GM12878 (cell line): ENCODE measurements around the gene PPP2R2D. TPM values are rescaled to one million over a fixed set of nuclear protein-coding genes. Genes with fewer than 3 reads are reported as not detected.

Experiments
- ATAC-seq: fragments of 200-7000 bp; cut with Tn5 transposase; 3 replicates; pipeline ENCODE4 v1.9.1; 2020; ENCODE audit warnings: mild to moderate bottlenecking, moderate library complexity
- BruUV-seq: library from RNA; stranded (reverse); fragments of 400-500 nt; replicated peaks from 2 replicates; lab custom pipeline; 2021; lab: Mats Ljungman, UMichigan
- CTCF ChIA-PET: fragments of 300-600 bp; sonication (Branson Sonifier 250); formaldehyde crosslinking; extraction: SDS; loops from one replicate; lab custom pipeline; 2021; ENCODE audit warnings: inconsistent platforms; lab: Yijun Ruan, JAX
- POLR2A ChIA-PET: fragments of 350-600 bp; formaldehyde crosslinking; extraction: SDS; loops from one replicate; lab custom pipeline; 2021; ENCODE audit warnings: inconsistent platforms; lab: Charles Lee
- RAD21 ChIA-PET: fragments of 300-600 bp; sonication (Branson Sonifier 250); formaldehyde crosslinking; loops from one replicate; lab custom pipeline; 2023; ENCODE audit warnings: antibody characterized with exemption; ENCODE audit not compliant: unreplicated experiment; lab: Charles Lee
- SMC1A ChIA-PET: fragments of 300-600 bp; sonication (Branson Sonifier 250); formaldehyde crosslinking; loops from one replicate; lab custom pipeline; 2023; ENCODE audit not compliant: unreplicated experiment, uncharacterized antibody; lab: Charles Lee
- DNase-seq: peaks from one replicate; pipeline ENCODE4 v3.0.0-alpha.2; 2011; ENCODE audit warnings: low read depth, low spot score
- FAIRE-seq: peaks from 3 replicates; lab custom pipeline; 2011; peaks lifted over from hg19 to GRCh38; lab: Jason Lieb, UNC
- H2AFZ ChIP-seq: 2 replicates; pipeline ENCODE4 v1.6.0; 2011; ENCODE audit warnings: low read depth, low read length, control low read depth; ENCODE audit not compliant: control insufficient read depth
- H3K27ac ChIP-seq: 2 replicates; pipeline ENCODE4 v1.5.1; 2011; ENCODE audit warnings: control low read depth; ENCODE audit not compliant: control insufficient read depth, insufficient read depth
- H3K27me3 ChIP-seq, 2 experiments: replicated peaks in 1 of 2; 2 replicates each; pipeline versions ENCODE4 v1.6.0 to v1.6.1; 2011; ENCODE audit warnings: low read length in 1 of 2; ENCODE audit not compliant: control insufficient read depth in 2 of 2, insufficient read depth in 2 of 2
- H3K36me3 ChIP-seq, 2 experiments: 2 replicates each; pipeline ENCODE4 v1.5.1; 2011; ENCODE audit warnings: low read length in 1 of 2; ENCODE audit not compliant: control insufficient read depth in 2 of 2, insufficient read depth in 2 of 2
- H3K4me1 ChIP-seq: 2 replicates; pipeline ENCODE4 v1.6.1; 2011; ENCODE audit warnings: mild to moderate bottlenecking, low read length, moderate library complexity, mixed read lengths; ENCODE audit not compliant: control insufficient read depth, insufficient read depth
- H3K4me2 ChIP-seq: 2 replicates; pipeline ENCODE4 v1.6.0; 2011; ENCODE audit warnings: control low read depth; ENCODE audit not compliant: control insufficient read depth, insufficient read depth
- H3K4me3 ChIP-seq: fragments of 200-600 bp; sonication (generic); 2 replicates; pipeline ENCODE4 v1.5.1; 2016
- H3K79me2 ChIP-seq: 2 replicates; pipeline ENCODE4 v1.6.0; 2011; ENCODE audit warnings: low read length; ENCODE audit not compliant: control insufficient read depth, insufficient read depth
- H3K9ac ChIP-seq: 2 replicates; pipeline ENCODE4 v1.8.0; 2011; ENCODE audit warnings: low read length, control low read depth, mixed read lengths; ENCODE audit not compliant: control insufficient read depth, insufficient read depth
- H3K9me3 ChIP-seq: replicated peaks from 3 replicates; pipeline ENCODE4 v1.5.1; 2011; ENCODE audit warnings: mild to moderate bottlenecking, low read length; ENCODE audit not compliant: control insufficient read depth, insufficient read depth
- H4K20me1 ChIP-seq: 2 replicates; pipeline ENCODE4 v1.6.0; 2011; ENCODE audit not compliant: control insufficient read depth, insufficient read depth
- E2F8 ChIP-seq: fragments of 450-650 bp; IDR thresholded peaks from 2 replicates; pipeline ENCODE4 v1.6.1; 2018; ENCODE audit warnings: mild to moderate bottlenecking, low read depth, moderate library complexity; ENCODE audit not compliant: partially characterized antibody
- EGR1 ChIP-seq, 2 experiments: IDR thresholded peaks; 1 replicate in 1 of 2; 2 replicates in 1 of 2; pipeline ENCODE4 v1.6.1; 2011 to 2012; ENCODE audit warnings: low read depth in 2 of 2, low read length in 2 of 2, borderline replicate concordance in 1 of 2, mild to moderate bottlenecking in 1 of 2, moderate library complexity in 1 of 2
- ESRRA ChIP-seq: IDR thresholded peaks from 2 replicates; pipeline ENCODE4 v1.6.1; 2012; ENCODE audit warnings: mild to moderate bottlenecking, low read length, improper control_type of control experiment
- EZH2 ChIP-seq: IDR thresholded peaks from 2 replicates; pipeline ENCODE4 v1.6.1; 2012; ENCODE audit warnings: low read depth, mild to moderate bottlenecking, control low read depth, inconsistent platforms, low read length, borderline replicate concordance; ENCODE audit not compliant: control insufficient read depth
- GABPA ChIP-seq: IDR thresholded peaks from 2 replicates; pipeline ENCODE4 v1.6.1; 2014; ENCODE audit warnings: antibody characterized with exemption, low read depth, mild to moderate bottlenecking, inconsistent platforms
- HDAC6 ChIP-seq: fragments of 200-600 bp; sonication (generic); IDR thresholded peaks from one replicate; pipeline ENCODE4 v1.8.0; 2017; ENCODE audit warnings: antibody characterized with exemption; ENCODE audit not compliant: unreplicated experiment
- NFIC ChIP-seq: IDR thresholded peaks from 2 replicates; pipeline ENCODE4 v1.6.1; 2012; ENCODE audit warnings: low read depth, mild to moderate bottlenecking, inconsistent platforms, low read length, moderate library complexity
- NFYB ChIP-seq: IDR thresholded peaks from 2 replicates; pipeline ENCODE4 v1.6.1; 2011; ENCODE audit warnings: low read depth, mild to moderate bottlenecking, low read length, improper control_type of control experiment, moderate library complexity; ENCODE audit not compliant: insufficient read depth
- PAX8 ChIP-seq: fragments of 450-650 bp; IDR thresholded peaks from 2 replicates; pipeline ENCODE4 v1.6.1; 2017; ENCODE audit warnings: mild to moderate bottlenecking, moderate library complexity
- PBX3 ChIP-seq: IDR thresholded peaks from 2 replicates; pipeline ENCODE4 v1.6.1; 2011; ENCODE audit warnings: mild to moderate bottlenecking, low read depth, low read length, moderate library complexity; ENCODE audit not compliant: insufficient replicate concordance
- PRDM15 ChIP-seq: fragments of 450-650 bp; formaldehyde crosslinking; IDR thresholded peaks from 2 replicates; pipeline ENCODE4 v1.4.0; 2020; ENCODE audit warnings: mild to moderate bottlenecking, moderate library complexity
- TARDBP ChIP-seq: IDR thresholded peaks from 2 replicates; pipeline ENCODE4 v1.6.1; 2016; ENCODE audit warnings: borderline replicate concordance
- TCF12 ChIP-seq: IDR thresholded peaks from 2 replicates; pipeline ENCODE4 v1.6.1; 2011; ENCODE audit warnings: low read depth, mild to moderate bottlenecking, low read length
- ZNF207 ChIP-seq: fragments of 450-650 bp; IDR thresholded peaks from 2 replicates; pipeline ENCODE4 v1.6.1; 2014; ENCODE audit warnings: antibody characterized with exemption, mild to moderate bottlenecking, borderline replicate concordance
- ZNF274 ChIP-seq: IDR thresholded peaks from one replicate; pipeline ENCODE4 v1.8.0; 2011; ENCODE audit not compliant: insufficient read length, insufficient read depth
- WGBS: methylation state at CpG from one replicate; pipeline ENCODE4 v1.1.6; 2016; ENCODE audit warnings: low lambda C conversion rate; ENCODE audit not compliant: insufficient replicate concordance, insufficient coverage; ENCODE audit errors: missing lambda C conversion rate; 5-methylcytosine and 5-hydroxymethylcytosine counted together
- in situ Hi-C: fragments of 300-500 bp; cut with MboI; formaldehyde crosslinking; loops from 9 replicates; pipeline ENCODE4 v1.14.3; 2018; ENCODE audit warnings: mixed read lengths
- intact Hi-C: fragments of 100-400 bp; cut with micrococcal nuclease; formaldehyde crosslinking; loops from one replicate; pipeline ENCODE4 v1.14.2; 2022; ENCODE audit not compliant: unreplicated experiment
- polyA plus RNA-seq, 11 experiments: library from polyadenylated mRNA; depleted of rRNA in 4 of 11; unstranded in 6 of 11; stranded (reverse) in 5 of 11; fragments of >200 nt; fragmentation: Nextera tagmentation in 4 of 11; fragmentation: Illumina TruSeq in 1 of 11; extraction: Ambion mirVana in 4 of 11; extraction: Trizol in 1 of 11; gene quantifications; 1 replicate in 1 of 11; 2 replicates in 10 of 11; pipeline versions ENCODE4 v1.2.1 to v1.2.3, GENCODE V29; 2011 to 2016; ENCODE audit warnings: inconsistent platforms in 2 of 11, missing spikeins in 2 of 11, low read depth in 1 of 11
- total RNA-seq, 4 experiments: library from RNA; depleted of rRNA in 3 of 4; stranded (reverse); fragments of >200 nt in 3 of 4; fragmentation: Illumina TruSeq in 1 of 4; extraction: Trizol in 1 of 4; gene quantifications; 2 replicates each; pipeline versions ENCODE4 v1.2.1 to v1.2.3, GENCODE V29; 2013 to 2021

The PPP2R2D gene
- total and polyA plus RNA-seq, 10 of the 15 experiments (the other 5 are each of a cell fraction or from before 2014, with no cell fraction given): 2.8 to 41.9 (median 21.8) TPM

- ChIA-PET POLR2A (no interaction called here), CTCF (no interaction called here), SMC1A (no interaction called here), RAD21 (interaction anchor here (0.6 kb wide), 1 partner anchor 15 kb away, joined by 3 read pairs; no protein-coding TSS in a partner anchor)
- H3K79me2 ChIP-seq: no peaks in the 10 kb centered on the region
- H4K20me1 ChIP-seq: no peaks in the 10 kb centered on the region
- no TSS peak for BruUV-seq
- intact Hi-C loops (no loop called here), in situ Hi-C loops (no loop called here)
- no peak overlapping the region for H3K4me2 ChIP-seq
- H3K27me3 ChIP-seq: peaks cover 0 to 3% of the 10 kb centered on the region in 2 experiments; a peak in 1 of 4 replicates
- no peak overlapping the region for H3K27ac ChIP-seq
- H3K36me3 ChIP-seq: no peaks in the 10 kb centered on the region
- WGBS: 57% methylated on average over 10 of the region's 10 CpGs
- no peak for DNase-seq
- no peak overlapping the region for H3K9ac ChIP-seq
- H3K4me1 ChIP-seq: no peaks in the 10 kb centered on the region
- H3K4me3 ChIP-seq: no peak overlapping the region
- no peak for FAIRE-seq
- H3K9me3 ChIP-seq: no peaks in the 10 kb centered on the region; the same call in 2 of the 3 replicates
- no peak overlapping the region for H2AFZ ChIP-seq
- ATAC-seq: no peak
- TF ChIP-seq PRDM15 (CRISPR knock-in tag) (no peak), PAX8 (no peak), NFIC (no peak), TARDBP (no peak), ZNF274 (no peak), NFYB (no peak), GABPA (no peak), HDAC6 (no peak), E2F8 (no peak), ZNF207 (no peak), EGR1 (IDR thresholded peaks at IDR 0.05; ENCODE audit: borderline replicate concordance in 1 of 2, low read depth in 2 of 2, low read length in 2 of 2) (no peak), EZH2 (no peak), ESRRA (no peak), PBX3 (no peak), TCF12 (no peak)
Observed at GRCh38 chr10:132007681-132008080, 106.9 kb downstream of the PPP2R2D start.
